ENCODE measurements around the gene CUX1. TPM values are rescaled to one million over a fixed set of nuclear protein-coding genes. Genes with fewer than 3 reads are reported as not detected.

CUX1 gene
- total RNA-seq, 1 donor from 2014 or later: 50.6 TPM

GRCh38 chr7:102273749-102274712, 456.6 kb downstream of the CUX1 start:
- no peaks in the 10 kb centered on the region for H4K20me1 ChIP-seq (ENCODE audit: insufficient read depth, low read length)
- no peaks in the 10 kb centered on the region for H3K9me3 Mint-ChIP-seq (ENCODE audit: unreplicated experiment)
- no peak overlapping the region for H3K27ac ChIP-seq (ENCODE audit: low read depth, low read length)
- H3K27ac Mint-ChIP-seq (ENCODE audit: unreplicated experiment): no peak overlapping the region
- H3K9me3 ChIP-seq (ENCODE audit: insufficient read depth, low read depth, low read length): no peaks in the 10 kb centered on the region
- no peaks in the 10 kb centered on the region for H3K79me2 ChIP-seq (ENCODE audit: insufficient read depth, low read length)
- H3K4me2 ChIP-seq (ENCODE audit: low read length): peak overlapping the region; percentile 46
- H3K36me3 Mint-ChIP-seq (ENCODE audit: low read depth, unreplicated experiment): no peaks in the 10 kb centered on the region
- TF ChIP-seq EZH2 (IDR thresholded peaks at IDR 0.05; ENCODE audit: insufficient read depth, low read length): no peak
- TF ChIP-seq CTCF (IDR thresholded peaks at IDR 0.05; ENCODE audit: insufficient read depth, low read depth, low read length): no peak
- FAIRE-seq (no peak), DNase-seq (ENCODE audit: low read depth) (peak; percentile 31)
- H3K27me3 Mint-ChIP-seq (ENCODE audit: low read depth, unreplicated experiment): peaks cover 3% of the 10 kb centered on the region
- peaks cover 16% of the 10 kb centered on the region for H3K4me1 ChIP-seq (ENCODE audit: insufficient read depth, low read length)
- H3K4me1 Mint-ChIP-seq (ENCODE audit: low read depth, unreplicated experiment): peaks cover 11% of the 10 kb centered on the region
- no peak overlapping the region for H3K4me3 Mint-ChIP-seq (ENCODE audit: unreplicated experiment)
- H3K36me3 ChIP-seq (ENCODE audit: insufficient read depth, low read length): no peaks in the 10 kb centered on the region
- peak overlapping the region; percentile 2 for H3K9ac ChIP-seq (ENCODE audit: low read length)
- H3K4me3 ChIP-seq (ENCODE audit: insufficient read depth, low read depth, low read length): no peak overlapping the region
- no peak overlapping the region for H2AFZ ChIP-seq (ENCODE audit: low read depth, low read length)
- no peaks in the 10 kb centered on the region for H3K27me3 ChIP-seq (ENCODE audit: insufficient read depth, low read length)

- Mint-ChIP-seq H3K27ac (ENCODE audit: unreplicated experiment) (no peak overlapping the region), H3K36me3 (ENCODE audit: low read depth, unreplicated experiment) (no peaks in the 10 kb centered on the region), H3K4me3 (ENCODE audit: unreplicated experiment) (no peak overlapping the region), H3K9me3 (ENCODE audit: unreplicated experiment) (no peaks in the 10 kb centered on the region), H3K27me3 (ENCODE audit: low read depth, unreplicated experiment) (peaks cover 2% of the 10 kb centered on the region), H3K4me1 (ENCODE audit: low read depth, unreplicated experiment) (peaks cover 11% of the 10 kb centered on the region)
- no peak for TF ChIP-seq EZH2 (IDR thresholded peaks at IDR 0.05; ENCODE audit: insufficient read depth, low read length)
- TF ChIP-seq CTCF (IDR thresholded peaks at IDR 0.05; ENCODE audit: insufficient read depth, low read depth, low read length): no peak
- FAIRE-seq: no peak
- Histone ChIP-seq H3K4me3 (ENCODE audit: insufficient read depth, low read depth, low read length) (no peak overlapping the region), H3K27me3 (ENCODE audit: insufficient read depth, low read length) (no peaks in the 10 kb centered on the region), H3K4me2 (ENCODE audit: low read length) (no peak overlapping the region), H3K79me2 (ENCODE audit: insufficient read depth, low read length) (no peaks in the 10 kb centered on the region), H3K9me3 (ENCODE audit: insufficient read depth, low read depth, low read length) (no peaks in the 10 kb centered on the region), H3K27ac (ENCODE audit: low read depth, low read length) (no peak overlapping the region), H2AFZ (ENCODE audit: low read depth, low read length) (no peak overlapping the region), H4K20me1 (ENCODE audit: insufficient read depth, low read length) (no peaks in the 10 kb centered on the region), H3K9ac (ENCODE audit: low read length) (no peak overlapping the region), H3K4me1 (ENCODE audit: insufficient read depth, low read length) (peaks cover 16% of the 10 kb centered on the region), H3K36me3 (ENCODE audit: insufficient read depth, low read length) (no peaks in the 10 kb centered on the region)
- no peak for DNase-seq (ENCODE audit: low read depth)
These were observed 457.8 kb downstream of the CUX1 start for GRCh38 chr7:102275123-102275703.

Data from astrocyte (in vitro differentiated cells and primary cell).